OCI-LY3 (cell line): Measurements from ENCODE around the gene BRWD1.

ENCODE experiments used
- H2AFZ ChIP-seq: fragments of 200-600, 300-600 bp; shearing (Covaris generic); 2 replicates; pipeline ENCODE4 v1.6.0; 2014; ENCODE audit warnings: antibody characterized with exemption, low read depth, low read length
- H3K27ac ChIP-seq: fragments of 200-600, 300-600 bp; sonication (generic); 2 replicates; pipeline ENCODE4 v1.5.1; 2014; ENCODE audit warnings: mild to moderate bottlenecking, low read length, moderate library complexity, mixed read lengths
- H3K27me3 ChIP-seq: fragments of 200-600, 300-600 bp; sonication (generic); 2 replicates; pipeline ENCODE4 v1.6.1; 2014; ENCODE audit warnings: low read depth, low read length, mixed read lengths
- H3K36me3 ChIP-seq: fragments of 200-600, 300-600 bp; sonication (generic); replicated peaks from 2 replicates; pipeline ENCODE3; 2014; ENCODE audit warnings: low read depth, low read length, mixed read lengths
- H3K4me1 ChIP-seq: fragments of 300-600, 200-600 bp; sonication (generic); 2 replicates; pipeline ENCODE4 v1.6.1; 2014; ENCODE audit warnings: low read length, mixed read lengths
- H3K4me2 ChIP-seq: fragments of 200-600, 300-600 bp; sonication (generic); 2 replicates; pipeline ENCODE4 v1.6.1; 2014; ENCODE audit warnings: low read length, mixed read lengths
- H3K4me3 ChIP-seq: fragments of 300-600, 200-600 bp; sonication (generic); 2 replicates; pipeline ENCODE4 v1.5.1; 2014; ENCODE audit warnings: antibody characterized with exemption, mild to moderate bottlenecking, low read length, moderate library complexity
- H3K79me2 ChIP-seq: fragments of 300-600, 200-600 bp; shearing (Covaris generic); 2 replicates; pipeline ENCODE4 v1.6.1; 2014; ENCODE audit warnings: mild to moderate bottlenecking, low read length, mixed read lengths
- H3K9ac ChIP-seq: fragments of 300-600, 200-600 bp; shearing (Covaris generic); 2 replicates; pipeline ENCODE4 v1.6.0; 2014; ENCODE audit warnings: mild to moderate bottlenecking, low read length, moderate library complexity
- H3K9me3 ChIP-seq: fragments of 200-600, 300-600 bp; shearing (Covaris generic); 2 replicates; pipeline ENCODE4 v1.6.1; 2014; ENCODE audit warnings: low read length, mixed read lengths; ENCODE audit not compliant: insufficient read depth
- H4K20me1 ChIP-seq: fragments of 200-600, 300-600 bp; sonication (generic); 2 replicates; pipeline ENCODE4 v1.6.1; 2016; ENCODE audit warnings: low read length, mixed read lengths; ENCODE audit not compliant: insufficient read depth
- EZH2phosphoT487 ChIP-seq: fragments of 200-600 bp; shearing (Covaris generic); IDR thresholded peaks from 2 replicates; pipeline ENCODE4 v1.6.1; 2018; ENCODE audit warnings: antibody characterized with exemption, mixed run types, low read depth
- TF ChIP-seq, protein P1 (sequence below): fragments of 200-600, 300-600 bp; sonication (generic); IDR thresholded peaks from 2 replicates; pipeline ENCODE4 v1.5.1; 2014; ENCODE audit warnings: antibody characterized with exemption, low read length, low read depth

The BRWD1 gene

GRCh38 chr21:39150316-39150715 is 163.1 kb downstream of the BRWD1 start:
- Histone ChIP-seq H3K36me3 (no peaks in the 10 kb centered on the region), H3K27ac (no peak overlapping the region), H3K4me2 (no peak overlapping the region), H2AFZ (no peak overlapping the region), H3K9ac (no peak overlapping the region), H3K4me3 (no peak overlapping the region), H3K27me3 (no peaks in the 10 kb centered on the region; the same call in 1 of the 2 replicates), H3K79me2 (no peaks in the 10 kb centered on the region), H3K9me3 (no peaks in the 10 kb centered on the region), H3K4me1 (no peaks in the 10 kb centered on the region), H4K20me1 (no peaks in the 10 kb centered on the region)
- TF ChIP-seq, protein P1, sequence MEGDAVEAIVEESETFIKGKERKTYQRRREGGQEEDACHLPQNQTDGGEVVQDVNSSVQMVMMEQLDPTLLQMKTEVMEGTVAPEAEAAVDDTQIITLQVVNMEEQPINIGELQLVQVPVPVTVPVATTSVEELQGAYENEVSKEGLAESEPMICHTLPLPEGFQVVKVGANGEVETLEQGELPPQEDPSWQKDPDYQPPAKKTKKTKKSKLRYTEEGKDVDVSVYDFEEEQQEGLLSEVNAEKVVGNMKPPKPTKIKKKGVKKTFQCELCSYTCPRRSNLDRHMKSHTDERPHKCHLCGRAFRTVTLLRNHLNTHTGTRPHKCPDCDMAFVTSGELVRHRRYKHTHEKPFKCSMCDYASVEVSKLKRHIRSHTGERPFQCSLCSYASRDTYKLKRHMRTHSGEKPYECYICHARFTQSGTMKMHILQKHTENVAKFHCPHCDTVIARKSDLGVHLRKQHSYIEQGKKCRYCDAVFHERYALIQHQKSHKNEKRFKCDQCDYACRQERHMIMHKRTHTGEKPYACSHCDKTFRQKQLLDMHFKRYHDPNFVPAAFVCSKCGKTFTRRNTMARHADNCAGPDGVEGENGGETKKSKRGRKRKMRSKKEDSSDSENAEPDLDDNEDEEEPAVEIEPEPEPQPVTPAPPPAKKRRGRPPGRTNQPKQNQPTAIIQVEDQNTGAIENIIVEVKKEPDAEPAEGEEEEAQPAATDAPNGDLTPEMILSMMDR: no peak

DNA sequence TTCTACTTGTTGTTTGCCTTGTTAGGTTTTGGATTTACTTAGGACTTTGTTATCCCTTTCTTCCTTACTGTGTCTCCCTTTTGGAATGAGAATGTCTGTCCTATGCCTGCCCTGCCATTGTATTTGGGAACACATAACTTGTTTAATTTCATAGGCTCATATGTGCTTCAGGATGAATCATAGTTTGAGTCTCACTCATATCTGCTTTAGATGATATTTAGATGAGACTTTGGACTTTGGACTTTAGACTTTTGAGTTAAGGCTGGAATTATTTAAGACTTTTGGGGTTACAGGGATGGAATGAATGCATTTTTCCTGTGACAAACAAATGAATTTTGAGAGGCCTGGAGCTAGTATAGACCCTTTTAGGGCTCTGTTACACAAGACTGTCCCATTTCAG is 163.6 kb downstream of the BRWD1 start:
- no peaks in the 10 kb centered on the region for H3K4me1 ChIP-seq
- no peak overlapping the region for H2AFZ ChIP-seq
- no peaks in the 10 kb centered on the region for H3K36me3 ChIP-seq
- H3K27ac ChIP-seq: no peak overlapping the region
- no peak overlapping the region for H3K9ac ChIP-seq
- H3K27me3 ChIP-seq: no peaks in the 10 kb centered on the region; the same call in 1 of the 2 replicates
- no peak for TF ChIP-seq EZH2phosphoT487
- TF ChIP-seq, protein P1: no peak
- H3K4me3 ChIP-seq: no peak overlapping the region
- H3K9me3 ChIP-seq: no peaks in the 10 kb centered on the region
- no peaks in the 10 kb centered on the region for H3K79me2 ChIP-seq
- no peaks in the 10 kb centered on the region for H4K20me1 ChIP-seq
- no peak overlapping the region for H3K4me2 ChIP-seq

DNA sequence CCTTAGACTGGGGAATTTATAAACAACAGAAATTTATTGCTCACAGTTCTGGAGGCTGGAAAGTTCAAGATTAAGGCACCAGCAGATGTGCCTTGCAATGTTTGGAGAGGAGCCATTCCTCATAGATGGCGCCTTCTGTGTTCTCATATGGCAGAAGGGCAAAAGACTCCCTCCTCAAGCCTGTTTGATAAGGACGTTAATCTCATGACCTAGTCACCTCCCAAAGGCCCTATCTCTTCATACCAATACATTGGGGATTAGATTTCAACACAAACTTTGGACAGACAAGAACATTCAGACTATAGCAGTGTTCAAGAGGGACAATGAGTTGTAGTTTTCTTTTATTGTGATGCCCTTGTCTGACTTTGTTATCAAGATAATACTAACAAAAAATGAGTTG is 164.5 kb downstream of the BRWD1 start:
- TF ChIP-seq, protein P1: no peak
- no peak for TF ChIP-seq EZH2phosphoT487
- Histone ChIP-seq H3K4me2 (no peak overlapping the region), H3K79me2 (no peaks in the 10 kb centered on the region), H3K9ac (no peak overlapping the region), H3K36me3 (no peaks in the 10 kb centered on the region), H3K27ac (no peak overlapping the region), H3K9me3 (no peaks in the 10 kb centered on the region), H4K20me1 (no peaks in the 10 kb centered on the region), H3K4me3 (no peak overlapping the region), H3K27me3 (no peaks in the 10 kb centered on the region; the same call in 1 of the 2 replicates), H3K4me1 (no peaks in the 10 kb centered on the region), H2AFZ (no peak overlapping the region)

GRCh38 chr21:39144191-39144590 is 169.2 kb downstream of the BRWD1 start:
- Histone ChIP-seq H3K9me3 (no peaks in the 10 kb centered on the region), H3K4me3 (no peak overlapping the region), H2AFZ (peak overlapping the region; percentile 46; the same call in 1 of the 2 replicates), H4K20me1 (no peaks in the 10 kb centered on the region), H3K79me2 (no peaks in the 10 kb centered on the region), H3K27ac (no peak overlapping the region), H3K27me3 (no peaks in the 10 kb centered on the region; the same call in 1 of the 2 replicates), H3K4me2 (no peak overlapping the region), H3K36me3 (no peaks in the 10 kb centered on the region), H3K4me1 (no peaks in the 10 kb centered on the region), H3K9ac (no peak overlapping the region)
- TF ChIP-seq EZH2phosphoT487: no peak

GRCh38 chr21:39142972-39143371 is 170.5 kb downstream of the BRWD1 start:
- H4K20me1 ChIP-seq: no peaks in the 10 kb centered on the region
- no peaks in the 10 kb centered on the region for H3K9me3 ChIP-seq
- no peak overlapping the region for H3K4me3 ChIP-seq
- no peak overlapping the region for H3K27ac ChIP-seq
- no peak overlapping the region for H2AFZ ChIP-seq
- no peaks in the 10 kb centered on the region for H3K4me1 ChIP-seq
- H3K36me3 ChIP-seq: no peaks in the 10 kb centered on the region
- no peaks in the 10 kb centered on the region for H3K79me2 ChIP-seq
- H3K27me3 ChIP-seq: no peaks in the 10 kb centered on the region
- H3K4me2 ChIP-seq: no peak overlapping the region
- no peak overlapping the region for H3K9ac ChIP-seq
- no peak for TF ChIP-seq EZH2phosphoT487
- TF ChIP-seq, protein P1: no peak
